HEK293 (cell line): ENCODE measurements around the gene RYR2.

Experiments used
- CTCF ChIA-PET: fragments of 350-600 bp; formaldehyde crosslinking; extraction: SDS; loops from one replicate; lab custom pipeline; 2021; ENCODE audit warnings: antibody characterized with exemption; lab: Yijun Ruan, JAX
- POLR2A ChIA-PET: fragments of 300-600 bp; formaldehyde crosslinking; extraction: SDS; loops from one replicate; lab custom pipeline; 2020; ENCODE audit warnings: antibody characterized with exemption, inconsistent platforms; lab: Yijun Ruan, JAX
- H3K27ac ChIP-seq: fragments of 200-500 bp; sonication (Bioruptor generic); 2 replicates; pipeline ENCODE4 v1.5.1; 2014; ENCODE audit warnings: low read depth, low read length, control low read depth, inconsistent platforms; ENCODE audit errors: extremely low read depth
- H3K36me3 ChIP-seq, 2 experiments: fragments of 200-500 bp in 1 of 2; sonication (Bioruptor generic) in 1 of 2; 1 replicate in 1 of 2; 2 replicates in 1 of 2; pipeline ENCODE4 v1.5.1; 2014 to 2017; ENCODE audit warnings: inconsistent platforms in 2 of 2, low read length in 2 of 2; ENCODE audit not compliant: control insufficient read depth in 2 of 2, insufficient read depth in 1 of 2
- H3K4me1 ChIP-seq: fragments of 200-500 bp; sonication (Bioruptor generic); 2 replicates; pipeline ENCODE4 v1.5.1; 2014; ENCODE audit warnings: mild to moderate bottlenecking, low read length, inconsistent platforms; ENCODE audit not compliant: control insufficient read depth, insufficient read depth
- H3K4me3 ChIP-seq: 2 replicates; pipeline ENCODE4 v1.5.1; 2011; ENCODE audit warnings: low read depth, mild to moderate bottlenecking, control low read depth, low read length, moderate library complexity
- H3K9me3 ChIP-seq: fragments of 200-500 bp; sonication (Bioruptor generic); 2 replicates; pipeline ENCODE4 v1.5.1; 2014; ENCODE audit warnings: low read depth, low read length, inconsistent platforms; ENCODE audit not compliant: control insufficient read depth, insufficient read depth
- YY1 ChIP-seq: fragments of 450-650 bp; formaldehyde crosslinking; IDR thresholded peaks from 2 replicates; pipeline ENCODE4 v1.5.1; 2018; ENCODE audit warnings: missing biosample characterization, missing genetic modification characterization
- ZNF16 ChIP-seq: fragments of 450-650 bp; formaldehyde crosslinking; IDR thresholded peaks from 2 replicates; pipeline ENCODE4 v1.5.1; 2016; ENCODE audit warnings: low read depth, missing biosample characterization, missing genetic modification characterization
- ZNF169 ChIP-seq: fragments of 450-650 bp; formaldehyde crosslinking; IDR thresholded peaks from 2 replicates; pipeline ENCODE4 v1.5.1; 2016; ENCODE audit warnings: missing biosample characterization, missing genetic modification characterization
- ZNF341 ChIP-seq: fragments of 450-650 bp; formaldehyde crosslinking; IDR thresholded peaks from 2 replicates; pipeline ENCODE4; 2016; ENCODE audit warnings: low read depth, missing biosample characterization, missing genetic modification characterization
- ZNF571 ChIP-seq: fragments of 450-650 bp; formaldehyde crosslinking; IDR thresholded peaks from 2 replicates; pipeline ENCODE4 v1.5.0; 2017; ENCODE audit warnings: missing biosample characterization, missing genetic modification characterization
- ZNF600 ChIP-seq: fragments of 450-650 bp; formaldehyde crosslinking; IDR thresholded peaks from 2 replicates; pipeline ENCODE4 v1.5.1; 2016; ENCODE audit warnings: missing biosample characterization, missing genetic modification characterization
- TF ChIP-seq, protein P1 (sequence below): fragments of 450-650 bp; IDR thresholded peaks from 2 replicates; pipeline ENCODE4 v1.5.1; 2018; ENCODE audit warnings: missing biosample characterization, missing genetic modification characterization
- TF ChIP-seq, protein P2 (sequence below): fragments of 450-650 bp; formaldehyde crosslinking; IDR thresholded peaks from 2 replicates; pipeline ENCODE4; 2016; ENCODE audit warnings: missing biosample characterization, missing genetic modification characterization
- TF ChIP-seq, protein P3 (sequence below): fragments of 450-650 bp; formaldehyde crosslinking; IDR thresholded peaks from 2 replicates; pipeline ENCODE4 v1.5.1; 2016; ENCODE audit warnings: missing biosample characterization, missing genetic modification characterization
- TF ChIP-seq, protein P4 (sequence below): fragments of 450-650 bp; IDR thresholded peaks from 2 replicates; pipeline ENCODE4 v1.5.1; 2018; ENCODE audit warnings: missing biosample characterization, mild to moderate bottlenecking, missing genetic modification characterization
- TF ChIP-seq, protein P5 (sequence below): fragments of 450-650 bp; formaldehyde crosslinking; IDR thresholded peaks from 2 replicates; pipeline ENCODE4 v1.5.1; 2016; ENCODE audit warnings: missing biosample characterization, missing genetic modification characterization
- TF ChIP-seq, protein P6 (sequence below): fragments of 450-650 bp; formaldehyde crosslinking; IDR thresholded peaks from 2 replicates; pipeline ENCODE4 v1.5.1; 2016; ENCODE audit warnings: missing biosample characterization, missing genetic modification characterization, borderline replicate concordance

Gene RYR2

DNA sequence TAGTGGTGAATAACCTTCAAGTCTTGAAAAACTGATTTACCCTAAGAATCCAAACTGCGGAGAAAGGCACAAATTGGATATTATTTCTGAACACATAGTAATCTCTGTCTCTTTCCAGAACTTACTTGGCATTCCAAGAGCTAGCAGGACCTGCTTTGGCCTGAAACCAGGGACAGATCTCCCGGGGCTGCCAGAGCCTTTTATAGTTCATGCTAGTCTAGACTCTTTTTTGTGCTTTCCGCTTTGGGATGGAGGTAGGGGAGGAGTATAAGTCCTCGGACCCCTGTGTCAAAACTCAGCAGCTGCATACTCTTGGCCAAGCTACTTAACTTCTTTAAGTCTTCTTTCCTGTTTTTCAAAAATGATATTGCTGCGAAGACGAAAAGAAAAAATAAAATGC lies 3.8 kb upstream of the RYR2 start:
- no peak for TF ChIP-seq ZNF571 (tag by site-specific recombination)
- TF ChIP-seq, protein P1, sequence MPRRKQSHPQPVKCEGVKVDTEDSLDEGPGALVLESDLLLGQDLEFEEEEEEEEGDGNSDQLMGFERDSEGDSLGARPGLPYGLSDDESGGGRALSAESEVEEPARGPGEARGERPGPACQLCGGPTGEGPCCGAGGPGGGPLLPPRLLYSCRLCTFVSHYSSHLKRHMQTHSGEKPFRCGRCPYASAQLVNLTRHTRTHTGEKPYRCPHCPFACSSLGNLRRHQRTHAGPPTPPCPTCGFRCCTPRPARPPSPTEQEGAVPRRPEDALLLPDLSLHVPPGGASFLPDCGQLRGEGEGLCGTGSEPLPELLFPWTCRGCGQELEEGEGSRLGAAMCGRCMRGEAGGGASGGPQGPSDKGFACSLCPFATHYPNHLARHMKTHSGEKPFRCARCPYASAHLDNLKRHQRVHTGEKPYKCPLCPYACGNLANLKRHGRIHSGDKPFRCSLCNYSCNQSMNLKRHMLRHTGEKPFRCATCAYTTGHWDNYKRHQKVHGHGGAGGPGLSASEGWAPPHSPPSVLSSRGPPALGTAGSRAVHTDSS (tag by site-specific recombination): 0 out of 2 replicates have a peak, but pooled peaks have one; percentile 18
- Histone ChIP-seq H3K27ac (no peak overlapping the region), H3K4me1 (no peaks in the 10 kb centered on the region), H3K36me3 (no peaks in the 10 kb centered on the region), H3K4me3 (no peak overlapping the region), H3K9me3 (no peaks in the 10 kb centered on the region)
- POLR2A ChIA-PET: no interaction called here
- CTCF ChIA-PET: interaction anchor here (0.6 to 2.9 kb wide), 2 partner anchors 85 to 348 kb away, joined by 4 to 16 read pairs; no protein-coding TSS in a partner anchor

DNA sequence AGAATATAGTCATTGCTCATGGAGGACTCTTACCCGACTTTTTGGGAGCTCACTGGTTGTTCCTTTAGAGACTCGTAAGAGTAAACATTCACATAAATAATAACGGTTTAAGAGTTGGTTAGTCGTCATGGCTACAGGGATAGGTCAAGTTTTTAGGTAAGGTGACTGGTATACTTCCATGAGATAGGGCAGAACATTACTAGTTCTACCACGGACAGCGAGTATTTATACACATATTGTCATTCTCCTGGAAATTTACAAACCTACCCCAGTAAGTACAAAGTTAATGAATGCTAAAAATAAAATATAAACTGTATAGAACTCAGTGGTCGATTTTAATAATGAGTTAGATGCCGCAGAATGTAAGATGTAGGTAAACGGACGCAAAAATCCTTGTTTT lies 1.2 kb upstream of the RYR2 start:
- POLR2A ChIA-PET: no interaction called here
- TF ChIP-seq, protein P2, sequence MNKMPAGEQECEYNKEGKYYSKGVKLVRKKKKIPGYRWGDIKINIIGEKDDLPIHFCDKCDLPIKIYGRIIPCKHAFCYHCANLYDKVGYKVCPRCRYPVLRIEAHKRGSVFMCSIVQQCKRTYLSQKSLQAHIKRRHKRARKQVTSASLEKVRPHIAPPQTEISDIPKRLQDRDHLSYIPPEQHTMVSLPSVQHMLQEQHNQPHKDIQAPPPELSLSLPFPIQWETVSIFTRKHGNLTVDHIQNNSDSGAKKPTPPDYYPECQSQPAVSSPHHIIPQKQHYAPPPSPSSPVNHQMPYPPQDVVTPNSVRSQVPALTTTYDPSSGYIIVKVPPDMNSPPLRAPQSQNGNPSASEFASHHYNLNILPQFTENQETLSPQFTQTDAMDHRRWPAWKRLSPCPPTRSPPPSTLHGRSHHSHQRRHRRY (tag by site-specific recombination): no peak
- TF ChIP-seq, protein P3, sequence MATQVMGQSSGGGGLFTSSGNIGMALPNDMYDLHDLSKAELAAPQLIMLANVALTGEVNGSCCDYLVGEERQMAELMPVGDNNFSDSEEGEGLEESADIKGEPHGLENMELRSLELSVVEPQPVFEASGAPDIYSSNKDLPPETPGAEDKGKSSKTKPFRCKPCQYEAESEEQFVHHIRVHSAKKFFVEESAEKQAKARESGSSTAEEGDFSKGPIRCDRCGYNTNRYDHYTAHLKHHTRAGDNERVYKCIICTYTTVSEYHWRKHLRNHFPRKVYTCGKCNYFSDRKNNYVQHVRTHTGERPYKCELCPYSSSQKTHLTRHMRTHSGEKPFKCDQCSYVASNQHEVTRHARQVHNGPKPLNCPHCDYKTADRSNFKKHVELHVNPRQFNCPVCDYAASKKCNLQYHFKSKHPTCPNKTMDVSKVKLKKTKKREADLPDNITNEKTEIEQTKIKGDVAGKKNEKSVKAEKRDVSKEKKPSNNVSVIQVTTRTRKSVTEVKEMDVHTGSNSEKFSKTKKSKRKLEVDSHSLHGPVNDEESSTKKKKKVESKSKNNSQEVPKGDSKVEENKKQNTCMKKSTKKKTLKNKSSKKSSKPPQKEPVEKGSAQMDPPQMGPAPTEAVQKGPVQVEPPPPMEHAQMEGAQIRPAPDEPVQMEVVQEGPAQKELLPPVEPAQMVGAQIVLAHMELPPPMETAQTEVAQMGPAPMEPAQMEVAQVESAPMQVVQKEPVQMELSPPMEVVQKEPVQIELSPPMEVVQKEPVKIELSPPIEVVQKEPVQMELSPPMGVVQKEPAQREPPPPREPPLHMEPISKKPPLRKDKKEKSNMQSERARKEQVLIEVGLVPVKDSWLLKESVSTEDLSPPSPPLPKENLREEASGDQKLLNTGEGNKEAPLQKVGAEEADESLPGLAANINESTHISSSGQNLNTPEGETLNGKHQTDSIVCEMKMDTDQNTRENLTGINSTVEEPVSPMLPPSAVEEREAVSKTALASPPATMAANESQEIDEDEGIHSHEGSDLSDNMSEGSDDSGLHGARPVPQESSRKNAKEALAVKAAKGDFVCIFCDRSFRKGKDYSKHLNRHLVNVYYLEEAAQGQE (tag by site-specific recombination): peak; percentile 90
- TF ChIP-seq, protein P4, sequence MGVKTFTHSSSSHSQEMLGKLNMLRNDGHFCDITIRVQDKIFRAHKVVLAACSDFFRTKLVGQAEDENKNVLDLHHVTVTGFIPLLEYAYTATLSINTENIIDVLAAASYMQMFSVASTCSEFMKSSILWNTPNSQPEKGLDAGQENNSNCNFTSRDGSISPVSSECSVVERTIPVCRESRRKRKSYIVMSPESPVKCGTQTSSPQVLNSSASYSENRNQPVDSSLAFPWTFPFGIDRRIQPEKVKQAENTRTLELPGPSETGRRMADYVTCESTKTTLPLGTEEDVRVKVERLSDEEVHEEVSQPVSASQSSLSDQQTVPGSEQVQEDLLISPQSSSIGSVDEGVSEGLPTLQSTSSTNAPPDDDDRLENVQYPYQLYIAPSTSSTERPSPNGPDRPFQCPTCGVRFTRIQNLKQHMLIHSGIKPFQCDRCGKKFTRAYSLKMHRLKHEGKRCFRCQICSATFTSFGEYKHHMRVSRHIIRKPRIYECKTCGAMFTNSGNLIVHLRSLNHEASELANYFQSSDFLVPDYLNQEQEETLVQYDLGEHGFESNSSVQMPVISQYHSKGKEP (tag by site-specific recombination): no peak
- TF ChIP-seq ZNF600 (tag by site-specific recombination) (no peak), YY1 (0 out of 2 replicates have a peak, but pooled peaks have one; percentile 7), ZNF571 (tag by site-specific recombination) (no peak)
- TF ChIP-seq, all 188 proteins: peak for 2
- Histone ChIP-seq H3K9me3 (no peaks in the 10 kb centered on the region), H3K36me3 (no peaks in the 10 kb centered on the region), H3K4me3 (no peak overlapping the region), H3K27ac (no peak overlapping the region), H3K4me1 (peaks cover 23% of the 10 kb centered on the region)
- CTCF ChIA-PET: interaction anchor here (2.9 kb wide), 1 partner anchor 346 kb away, joined by 16 read pairs; no protein-coding TSS in a partner anchor

DNA sequence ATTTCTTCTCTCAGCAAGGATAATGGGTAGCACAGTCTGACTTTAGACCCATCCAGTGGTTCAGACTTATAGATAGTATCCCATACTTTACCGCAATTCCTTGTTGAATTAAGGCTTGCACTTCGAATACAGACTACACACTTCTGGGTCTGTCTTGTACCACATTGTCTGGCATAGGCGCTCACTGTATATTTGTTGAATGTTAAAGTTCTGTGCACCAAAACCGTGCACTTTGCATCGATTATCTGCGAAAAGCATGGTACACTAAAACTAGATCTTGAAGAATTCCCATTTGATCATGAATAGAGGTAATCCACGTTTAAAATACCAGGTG lies 556 bp upstream of the RYR2 start:
- ChIA-PET POLR2A (interaction anchor here (0.5 to 3.2 kb wide), 30 partner anchors 9 to 437 kb away, joined by 3 to 28 read pairs (median 3); partner anchors contain the start of genes HEATR1 and MTR), CTCF (interaction anchor here (0.6 to 5.6 kb wide), 10 partner anchors 7 to 763 kb away, joined by 3 to 46 read pairs (median 4); no protein-coding TSS in a partner anchor)
- no peaks in the 10 kb centered on the region for H3K36me3 ChIP-seq
- H3K4me3 ChIP-seq: peak overlapping the region; percentile 69
- no peak overlapping the region for H3K27ac ChIP-seq
- H3K9me3 ChIP-seq: no peaks in the 10 kb centered on the region
- H3K4me1 ChIP-seq: peaks cover 28% of the 10 kb centered on the region
- TF ChIP-seq, protein P5, sequence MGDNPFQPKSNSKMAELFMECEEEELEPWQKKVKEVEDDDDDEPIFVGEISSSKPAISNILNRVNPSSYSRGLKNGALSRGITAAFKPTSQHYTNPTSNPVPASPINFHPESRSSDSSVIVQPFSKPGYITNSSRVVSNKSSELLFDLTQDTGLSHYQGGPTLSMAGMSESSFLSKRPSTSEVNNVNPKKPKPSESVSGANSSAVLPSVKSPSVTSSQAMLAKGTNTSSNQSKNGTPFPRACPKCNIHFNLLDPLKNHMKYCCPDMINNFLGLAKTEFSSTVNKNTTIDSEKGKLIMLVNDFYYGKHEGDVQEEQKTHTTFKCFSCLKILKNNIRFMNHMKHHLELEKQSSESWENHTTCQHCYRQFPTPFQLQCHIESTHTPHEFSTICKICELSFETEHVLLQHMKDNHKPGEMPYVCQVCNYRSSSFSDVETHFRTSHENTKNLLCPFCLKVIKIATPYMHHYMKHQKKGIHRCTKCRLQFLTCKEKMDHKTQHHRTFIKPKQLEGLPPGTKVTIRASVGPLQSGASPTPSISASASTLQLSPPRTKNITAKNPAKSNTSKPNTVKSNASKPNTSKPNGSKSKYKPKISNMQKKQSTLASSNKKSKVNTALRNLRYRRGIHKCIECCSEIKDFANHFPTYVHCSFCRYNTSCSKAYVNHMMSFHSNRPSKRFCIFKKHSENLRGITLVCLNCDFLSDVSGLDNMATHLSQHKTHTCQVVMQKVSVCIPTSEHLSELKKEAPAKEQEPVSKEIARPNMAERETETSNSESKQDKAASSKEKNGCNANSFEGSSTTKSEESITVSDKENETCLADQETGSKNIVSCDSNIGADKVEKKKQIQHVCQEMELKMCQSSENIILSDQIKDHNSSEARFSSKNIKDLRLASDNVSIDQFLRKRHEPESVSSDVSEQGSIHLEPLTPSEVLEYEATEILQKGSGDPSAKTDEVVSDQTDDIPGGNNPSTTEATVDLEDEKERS: no peak
- TF ChIP-seq ZNF169 (tag by site-specific recombination) (no peak), ZNF341 (no peak), ZNF16 (tag by site-specific recombination) (no peak)
- TF ChIP-seq, protein P6, sequence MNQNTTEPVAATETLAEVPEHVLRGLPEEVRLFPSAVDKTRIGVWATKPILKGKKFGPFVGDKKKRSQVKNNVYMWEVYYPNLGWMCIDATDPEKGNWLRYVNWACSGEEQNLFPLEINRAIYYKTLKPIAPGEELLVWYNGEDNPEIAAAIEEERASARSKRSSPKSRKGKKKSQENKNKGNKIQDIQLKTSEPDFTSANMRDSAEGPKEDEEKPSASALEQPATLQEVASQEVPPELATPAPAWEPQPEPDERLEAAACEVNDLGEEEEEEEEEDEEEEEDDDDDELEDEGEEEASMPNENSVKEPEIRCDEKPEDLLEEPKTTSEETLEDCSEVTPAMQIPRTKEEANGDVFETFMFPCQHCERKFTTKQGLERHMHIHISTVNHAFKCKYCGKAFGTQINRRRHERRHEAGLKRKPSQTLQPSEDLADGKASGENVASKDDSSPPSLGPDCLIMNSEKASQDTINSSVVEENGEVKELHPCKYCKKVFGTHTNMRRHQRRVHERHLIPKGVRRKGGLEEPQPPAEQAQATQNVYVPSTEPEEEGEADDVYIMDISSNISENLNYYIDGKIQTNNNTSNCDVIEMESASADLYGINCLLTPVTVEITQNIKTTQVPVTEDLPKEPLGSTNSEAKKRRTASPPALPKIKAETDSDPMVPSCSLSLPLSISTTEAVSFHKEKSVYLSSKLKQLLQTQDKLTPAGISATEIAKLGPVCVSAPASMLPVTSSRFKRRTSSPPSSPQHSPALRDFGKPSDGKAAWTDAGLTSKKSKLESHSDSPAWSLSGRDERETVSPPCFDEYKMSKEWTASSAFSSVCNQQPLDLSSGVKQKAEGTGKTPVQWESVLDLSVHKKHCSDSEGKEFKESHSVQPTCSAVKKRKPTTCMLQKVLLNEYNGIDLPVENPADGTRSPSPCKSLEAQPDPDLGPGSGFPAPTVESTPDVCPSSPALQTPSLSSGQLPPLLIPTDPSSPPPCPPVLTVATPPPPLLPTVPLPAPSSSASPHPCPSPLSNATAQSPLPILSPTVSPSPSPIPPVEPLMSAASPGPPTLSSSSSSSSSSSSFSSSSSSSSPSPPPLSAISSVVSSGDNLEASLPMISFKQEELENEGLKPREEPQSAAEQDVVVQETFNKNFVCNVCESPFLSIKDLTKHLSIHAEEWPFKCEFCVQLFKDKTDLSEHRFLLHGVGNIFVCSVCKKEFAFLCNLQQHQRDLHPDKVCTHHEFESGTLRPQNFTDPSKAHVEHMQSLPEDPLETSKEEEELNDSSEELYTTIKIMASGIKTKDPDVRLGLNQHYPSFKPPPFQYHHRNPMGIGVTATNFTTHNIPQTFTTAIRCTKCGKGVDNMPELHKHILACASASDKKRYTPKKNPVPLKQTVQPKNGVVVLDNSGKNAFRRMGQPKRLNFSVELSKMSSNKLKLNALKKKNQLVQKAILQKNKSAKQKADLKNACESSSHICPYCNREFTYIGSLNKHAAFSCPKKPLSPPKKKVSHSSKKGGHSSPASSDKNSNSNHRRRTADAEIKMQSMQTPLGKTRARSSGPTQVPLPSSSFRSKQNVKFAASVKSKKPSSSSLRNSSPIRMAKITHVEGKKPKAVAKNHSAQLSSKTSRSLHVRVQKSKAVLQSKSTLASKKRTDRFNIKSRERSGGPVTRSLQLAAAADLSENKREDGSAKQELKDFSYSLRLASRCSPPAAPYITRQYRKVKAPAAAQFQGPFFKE (tag by site-specific recombination): no peak
